GM18519 (cell line): Measurements from ENCODE around the gene SLC44A1.

Source experiments
- ATAC-seq: cut with Tn5 transposase; IDR thresholded peaks from one replicate; pipeline ENCODE4 v1.9.1; 2021; ENCODE audit warnings: mild to moderate bottlenecking, moderate library complexity; ENCODE audit not compliant: unreplicated experiment, low FRiP score

SLC44A1 gene

DNA sequence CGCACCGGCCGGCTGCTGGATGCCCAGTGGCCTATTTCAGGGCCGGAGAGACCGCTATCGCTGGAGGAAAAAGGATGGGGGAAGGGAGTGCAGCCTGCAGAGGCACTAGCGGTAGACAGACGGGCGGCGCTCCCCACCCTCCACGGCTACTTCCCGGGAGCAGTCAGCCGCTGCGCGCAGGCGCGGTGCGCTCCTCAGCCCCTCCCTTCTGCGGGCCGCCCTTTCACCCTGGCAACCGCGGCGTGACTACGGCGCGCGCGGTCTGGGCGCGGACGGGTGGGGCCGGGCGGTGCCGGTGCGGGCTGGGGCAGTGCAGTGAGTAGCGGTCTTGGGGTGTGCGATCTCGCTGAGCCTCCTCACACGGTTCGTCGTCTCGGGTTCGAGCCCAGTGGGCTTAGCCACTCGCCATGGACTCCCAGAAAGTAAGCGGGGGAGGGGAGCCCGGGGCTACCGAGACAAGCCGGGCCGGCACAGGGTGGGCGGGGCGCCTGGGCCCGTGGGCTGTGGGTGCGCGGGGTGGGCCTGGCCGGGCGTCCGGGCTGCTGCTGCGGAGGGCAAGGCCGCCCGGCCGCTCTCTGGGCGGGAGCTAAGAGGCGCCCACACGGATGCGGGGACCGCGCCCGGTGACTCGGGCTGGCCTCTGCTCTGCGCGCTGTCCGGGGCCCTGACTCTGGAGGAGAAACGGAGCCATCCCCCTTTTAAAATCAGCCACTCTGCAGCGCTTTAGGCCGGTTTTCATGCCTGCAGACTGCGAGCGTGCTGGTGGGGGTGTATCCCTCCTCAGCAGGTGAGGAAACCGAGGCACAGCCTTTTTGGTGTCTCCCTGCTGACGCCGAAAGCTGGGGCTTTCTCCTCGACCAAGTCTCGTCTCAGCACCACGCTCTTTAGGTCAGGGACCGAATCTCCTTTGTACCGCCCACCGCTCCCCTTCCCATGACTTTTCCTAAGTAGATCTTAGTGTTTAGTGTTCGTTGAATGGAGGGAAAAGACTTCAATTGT lies 203.7 kb downstream of the SLC44A1 start, which contains the start of gene FSD1L:
Gene FSD1L, plus strand, starts transcription at position 221 of the 999 bp plus-strand sequence. Its CDS starts 187 bp downstream, at position 408.
- peak; percentile 95 for ATAC-seq

DNA sequence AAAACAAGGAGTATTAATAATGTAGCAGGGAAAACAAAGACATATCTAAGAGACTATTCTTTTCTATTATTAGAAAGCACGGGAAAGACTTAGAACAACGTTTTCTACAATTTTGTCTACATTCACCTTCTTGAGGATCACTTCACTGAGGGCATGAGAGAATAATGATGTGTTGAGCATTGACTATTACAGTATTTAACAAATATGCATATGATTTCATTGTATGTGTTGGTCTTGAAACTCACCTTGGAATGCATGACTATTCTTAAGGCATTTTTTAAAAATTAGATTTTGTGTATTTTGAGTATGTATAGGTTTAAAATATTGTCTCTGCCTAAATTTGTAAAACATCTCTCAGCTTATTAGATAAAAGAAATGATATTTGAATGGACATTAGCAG lies 204.6 kb downstream of the SLC44A1 start:
- no peak for ATAC-seq

DNA sequence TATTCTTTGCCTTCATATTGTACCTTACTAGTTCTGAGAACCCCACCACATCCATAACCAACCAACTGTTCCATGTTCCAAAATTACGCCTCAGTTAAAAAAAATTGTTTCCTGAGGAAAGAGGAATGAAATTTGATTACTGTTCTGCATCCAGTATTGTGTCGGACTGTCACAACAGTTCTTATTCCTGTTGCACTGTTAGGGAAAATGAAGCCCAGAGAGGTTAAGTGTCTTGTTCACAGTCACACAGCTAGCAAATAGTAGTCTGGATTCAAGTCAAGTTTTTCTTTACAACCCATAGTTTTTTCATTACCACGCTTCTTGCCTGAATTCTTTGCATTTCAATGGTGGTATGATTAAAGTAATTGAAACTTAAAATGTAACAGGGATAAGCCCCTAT lies 207.7 kb downstream of the SLC44A1 start:
- no peak for ATAC-seq

DNA sequence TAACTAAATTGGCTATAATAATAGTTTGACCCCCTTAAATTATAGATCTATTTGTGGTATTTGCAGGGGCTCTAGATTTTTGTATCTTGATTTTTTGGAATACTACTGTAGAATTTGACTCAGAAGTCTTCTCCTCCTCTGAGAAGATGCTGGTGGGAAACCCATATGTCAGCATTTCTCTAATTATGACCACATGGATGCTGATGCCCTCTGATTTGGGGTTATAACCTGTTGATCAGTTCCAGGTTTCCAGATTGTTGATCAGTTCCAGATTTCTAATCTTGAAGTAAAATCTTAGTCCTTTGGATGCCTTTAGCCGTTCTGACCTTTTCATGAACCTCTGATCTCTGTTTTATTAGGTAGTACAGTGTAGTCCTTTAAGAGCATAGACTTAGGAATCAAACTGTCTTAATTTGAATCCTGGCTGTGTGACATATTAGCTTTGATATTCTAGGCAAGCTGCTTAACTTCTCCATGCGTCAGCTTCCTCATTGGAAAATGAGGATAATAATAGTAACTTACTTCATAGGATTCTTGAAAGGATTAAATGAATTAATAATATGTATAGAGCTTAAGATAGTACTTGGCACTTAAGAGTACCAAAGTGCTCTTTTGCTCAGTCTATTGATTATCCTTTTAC lies 211.5 kb downstream of the SLC44A1 start:
- ATAC-seq = no peak

DNA sequence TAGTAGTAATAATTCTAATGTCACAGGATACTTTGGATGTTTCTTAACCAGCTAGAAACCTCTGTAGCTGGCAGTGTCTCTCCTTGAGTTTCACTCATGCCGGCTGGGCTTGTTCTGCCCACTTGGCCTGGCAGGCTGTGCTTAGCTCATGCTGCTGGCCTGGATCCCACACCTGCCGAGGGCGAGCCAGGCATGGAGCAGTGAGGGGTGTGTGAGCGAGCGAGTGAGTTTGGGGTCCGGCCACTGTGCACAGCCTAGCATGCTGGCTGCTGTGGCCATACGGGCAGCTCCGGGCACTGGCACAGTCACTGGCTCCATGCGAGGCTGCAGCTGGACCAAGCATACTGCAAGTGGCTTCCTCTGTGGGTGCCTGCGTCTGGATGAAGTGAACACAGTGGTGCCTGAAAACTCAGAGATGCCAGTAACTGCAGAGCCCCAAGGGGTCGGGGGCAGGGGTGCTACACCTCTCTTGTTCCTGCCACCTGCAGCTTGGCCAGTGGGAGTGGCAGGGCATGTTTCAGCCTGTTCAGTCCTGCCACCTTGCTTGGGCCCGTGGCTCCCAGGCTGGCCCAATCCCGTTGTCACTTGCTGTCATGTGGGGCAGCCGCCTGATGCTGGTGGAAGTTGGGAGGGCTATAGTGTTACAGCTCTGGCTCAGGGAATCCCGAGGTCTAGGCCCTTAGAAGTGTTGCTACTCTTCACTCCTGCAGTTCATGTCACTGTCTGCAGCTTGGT lies 213.3 kb downstream of the SLC44A1 start:
- no peak for ATAC-seq

DNA sequence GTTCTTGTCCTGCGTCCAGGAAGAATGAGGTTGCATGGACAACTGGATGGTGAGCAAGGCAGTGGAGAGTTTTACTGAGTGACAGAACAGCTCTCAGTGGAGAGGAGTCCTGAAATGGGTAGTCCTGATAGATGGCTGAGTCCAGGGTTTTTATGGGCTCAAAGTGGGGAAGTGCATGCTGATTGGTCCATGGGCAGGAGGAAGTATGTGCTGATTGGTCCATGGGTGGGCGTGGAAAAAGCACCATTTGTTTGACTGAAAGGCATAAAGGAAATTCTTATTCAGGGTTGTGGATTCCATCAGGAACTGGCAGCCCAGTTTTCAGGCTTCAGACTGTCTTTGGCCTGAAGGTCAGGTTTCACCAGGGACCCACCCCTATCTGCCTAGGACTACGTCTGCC lies 214.0 kb downstream of the SLC44A1 start:
- no peak for ATAC-seq

DNA sequence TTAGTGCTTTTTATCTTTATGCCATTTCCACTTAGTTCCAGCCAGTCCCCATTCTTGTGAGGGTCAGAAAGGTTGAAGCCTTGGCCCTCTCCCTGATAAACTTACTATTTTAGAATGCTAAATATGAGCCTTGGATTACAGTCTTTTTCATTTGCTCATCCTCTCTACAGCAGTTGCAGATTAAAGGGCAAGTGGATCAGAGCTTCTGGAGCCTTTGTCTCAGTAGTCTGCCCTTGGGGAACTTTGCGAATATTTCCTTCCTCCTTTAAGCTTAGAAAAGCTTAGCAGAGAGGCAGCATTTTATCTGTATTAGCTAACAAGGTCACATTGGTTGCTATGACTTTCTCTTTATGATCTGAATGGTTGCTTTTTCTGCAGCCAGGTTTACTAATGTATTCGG lies 214.9 kb downstream of the SLC44A1 start:
- no peak for ATAC-seq

DNA sequence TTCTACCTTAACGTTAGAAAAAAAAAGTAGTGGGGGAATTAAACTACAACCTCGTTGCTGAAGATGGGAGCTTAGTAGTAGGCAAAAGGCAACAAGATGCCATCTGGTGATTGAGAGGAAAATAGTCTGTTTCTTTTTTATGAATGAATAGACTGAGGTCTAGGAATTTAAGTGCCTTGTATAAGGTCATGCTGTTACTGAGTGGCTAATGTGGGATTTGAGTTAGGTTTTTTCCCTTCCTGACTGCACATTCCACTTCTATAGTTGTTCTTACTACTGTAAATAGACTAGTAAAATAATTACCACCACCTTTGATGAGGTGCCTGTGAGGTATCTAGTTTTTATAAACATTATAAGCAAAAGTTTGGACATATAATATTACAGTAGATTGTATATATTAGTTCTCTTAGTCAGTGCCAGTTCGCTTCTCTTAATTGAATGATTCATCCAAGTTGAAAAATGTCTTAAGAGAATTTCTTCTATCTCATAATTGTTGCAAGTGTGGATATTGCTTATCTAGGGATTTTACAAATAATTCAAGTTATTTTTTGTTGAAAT lies 222.5 kb downstream of the SLC44A1 start:
- no peak for ATAC-seq

DNA sequence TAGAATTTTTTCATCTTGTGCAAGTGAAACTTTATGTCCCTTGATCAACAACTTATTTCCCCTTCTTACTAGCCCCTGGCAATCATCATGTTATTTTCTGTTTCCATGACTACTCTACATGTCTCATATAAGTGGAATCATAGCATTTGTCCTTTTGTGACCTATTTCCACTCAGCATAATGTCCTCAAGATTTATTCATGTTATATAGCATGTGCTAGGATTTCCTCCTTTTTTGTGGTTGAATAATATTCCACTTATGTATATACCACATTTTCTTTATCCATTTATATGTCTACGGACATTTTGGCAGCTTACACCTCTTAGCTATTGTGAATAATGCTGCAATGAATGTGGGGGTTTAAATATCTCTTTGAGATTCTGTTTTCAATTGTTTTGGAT lies 224.4 kb downstream of the SLC44A1 start:
- ATAC-seq = no peak

DNA sequence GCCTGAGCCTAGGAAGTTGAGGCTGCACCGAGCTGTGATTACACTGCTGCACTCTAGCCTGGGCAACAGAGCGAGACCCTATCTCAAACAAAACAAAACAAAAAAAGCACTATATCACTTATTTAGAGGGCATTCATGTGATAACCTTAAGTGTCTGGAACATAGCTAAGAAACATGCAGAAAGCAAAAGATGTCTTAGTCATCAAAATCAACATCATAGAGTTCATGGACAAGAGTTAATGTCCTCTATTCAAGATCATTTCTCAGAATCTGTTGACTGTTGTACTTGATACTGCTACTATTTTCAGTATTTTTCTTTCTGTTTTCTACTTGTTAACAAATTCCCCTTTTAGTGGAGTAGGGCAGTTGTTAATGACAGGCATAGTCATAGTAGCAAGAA lies 228.8 kb downstream of the SLC44A1 start:
- no peak for ATAC-seq

DNA sequence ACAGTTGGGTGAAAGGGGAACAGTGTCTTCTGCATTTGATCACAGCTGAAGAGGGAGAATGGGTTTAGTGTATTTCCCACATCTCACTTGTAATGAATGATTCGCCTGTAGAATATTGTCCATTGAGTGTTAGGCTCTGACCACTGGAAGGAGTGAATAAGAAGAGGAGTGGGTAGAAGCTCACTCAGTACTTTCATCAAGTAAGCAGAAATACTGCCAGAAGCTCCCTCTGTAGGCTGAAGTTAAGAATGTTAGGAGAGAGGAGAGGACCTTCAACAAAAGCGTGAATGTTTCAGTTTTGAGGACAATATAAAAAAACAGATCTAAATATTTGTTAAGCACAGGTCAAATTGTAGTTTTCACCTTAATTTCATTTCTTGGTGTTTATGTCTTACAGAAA lies 230.9 kb downstream of the SLC44A1 start:
- ATAC-seq = no peak

DNA sequence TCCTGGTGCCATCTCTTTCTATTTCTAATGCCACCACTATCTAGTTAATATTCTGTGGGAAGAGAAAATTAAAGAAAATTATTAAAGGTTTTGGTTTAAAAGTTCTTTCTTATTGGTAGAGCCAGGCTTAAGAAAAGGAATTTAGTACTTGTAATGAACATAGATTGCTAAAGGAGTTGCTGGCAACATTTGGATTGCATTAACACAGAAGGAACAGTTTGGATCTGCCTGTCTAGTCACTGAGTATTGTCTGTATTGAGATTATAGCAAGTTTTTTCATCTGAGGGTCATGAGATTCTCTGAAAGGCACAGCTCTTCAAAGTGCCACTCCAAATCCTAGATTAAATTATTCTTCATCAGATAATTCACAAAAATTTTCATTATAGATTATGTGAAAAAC lies 235.4 kb downstream of the SLC44A1 start:
- ATAC-seq = no peak

DNA sequence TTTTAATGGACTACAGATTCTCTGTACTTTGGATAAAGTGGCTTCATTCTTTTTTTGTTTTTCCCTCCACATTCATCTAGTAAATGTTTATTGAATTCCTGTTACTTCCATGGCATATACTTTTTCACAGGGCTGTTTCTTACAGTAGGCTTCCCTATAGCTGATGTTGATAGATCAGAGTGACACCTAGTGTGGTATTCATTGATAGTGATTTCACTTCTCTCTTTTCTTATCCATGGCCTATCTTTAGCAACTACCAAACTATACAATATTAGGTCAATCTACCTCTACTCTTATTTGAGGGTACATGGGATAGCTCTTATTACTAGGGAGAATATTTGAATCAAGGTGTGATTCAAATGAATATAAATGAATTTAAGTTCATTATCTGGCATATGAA lies 239.2 kb downstream of the SLC44A1 start:
- ATAC-seq = peak; percentile 84

DNA sequence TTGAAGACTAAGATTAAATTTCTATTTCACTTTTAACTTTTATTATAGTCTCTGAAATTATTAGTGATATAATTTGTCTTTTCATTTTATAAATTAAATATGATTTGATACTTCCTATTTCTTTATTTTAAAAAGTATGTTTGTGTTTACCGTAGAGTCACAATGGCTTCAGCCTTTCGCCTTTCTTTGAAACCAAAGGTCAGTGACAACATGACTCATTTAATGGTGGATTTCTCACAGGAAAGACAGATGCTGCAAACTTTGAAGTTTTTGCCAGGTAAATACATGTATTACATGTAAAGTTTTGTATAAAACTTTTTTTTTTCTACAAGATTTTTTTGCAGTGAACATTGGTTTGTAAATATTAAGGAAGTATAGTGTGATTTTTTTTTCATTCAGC lies 239.8 kb downstream of the SLC44A1 start:
- ATAC-seq = no peak

DNA sequence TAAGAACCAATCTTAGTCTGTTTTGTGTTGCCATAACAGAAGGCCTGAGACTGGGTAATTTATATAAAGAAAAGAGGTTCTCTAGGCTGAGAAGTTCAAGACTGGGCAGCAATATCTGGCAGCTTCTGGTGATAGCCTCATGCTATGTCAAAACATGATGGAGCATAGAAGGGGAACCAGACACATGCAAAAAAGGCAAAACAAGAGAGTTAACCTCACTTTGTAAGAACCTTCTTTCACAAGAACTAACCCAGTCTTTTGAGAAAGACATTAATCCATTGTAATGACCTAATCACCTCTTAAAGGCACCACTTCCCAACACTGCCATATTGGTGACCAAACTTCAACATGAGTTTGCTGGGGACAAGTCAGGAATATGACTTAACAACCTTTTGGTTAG lies 240.7 kb downstream of the SLC44A1 start:
- no peak for ATAC-seq
